CD14-positive monocyte (primary cell): ENCODE results near the gene PRKAG3. TPM values are rescaled to one million over a fixed set of nuclear protein-coding genes. Genes with fewer than 3 reads are reported as not detected.

Experiments used
- DNase-seq, 3 donors: peaks; one replicate each; pipeline ENCODE4 v3.0.0-alpha.2; 2011 to 2022
- H2AFZ ChIP-seq: 2 replicates; pipeline ENCODE4 v1.6.0; 2012; ENCODE audit warnings: mild to moderate bottlenecking, low read depth, low read length, inconsistent platforms; ENCODE audit not compliant: insufficient read depth, poor library complexity, severe bottlenecking
- H3K27ac ChIP-seq, 2 donors: 1 replicate in 1 of 2; 2 replicates in 1 of 2; pipeline ENCODE4 v1.5.1; 2012 to 2013; ENCODE audit warnings: low read length in 2 of 2, control low read depth in 1 of 2, inconsistent platforms in 1 of 2, low read depth in 1 of 2, mild to moderate bottlenecking in 1 of 2
- H3K27me3 ChIP-seq, 2 donors: one replicate each; pipeline versions ENCODE4 v1.6.0 to v1.6.1; 2011 to 2013; ENCODE audit warnings: low read length in 2 of 2; ENCODE audit not compliant: control insufficient read depth in 2 of 2, insufficient read depth in 2 of 2
- H3K36me3 ChIP-seq, 2 donors: replicated peaks in 1 of 2; 1 replicate in 1 of 2; 2 replicates in 1 of 2; pipeline versions ENCODE4 v1.5.1 to v1.6.1; 2012 to 2013; ENCODE audit warnings: low read length in 2 of 2, control low read depth in 1 of 2, inconsistent platforms in 1 of 2, mild to moderate bottlenecking in 1 of 2; ENCODE audit not compliant: insufficient read depth in 2 of 2, control insufficient read depth in 1 of 2
- H3K4me1 ChIP-seq, 2 donors: 1 replicate in 1 of 2; 2 replicates in 1 of 2; pipeline versions ENCODE4 v1.5.1 to v1.6.1; 2012 to 2013; ENCODE audit warnings: low read length in 2 of 2, control low read depth in 1 of 2, inconsistent platforms in 1 of 2, mild to moderate bottlenecking in 1 of 2, moderate library complexity in 1 of 2; ENCODE audit not compliant: insufficient read depth in 2 of 2, control insufficient read depth in 1 of 2
- H3K4me2 ChIP-seq: replicated peaks from 2 replicates; pipeline ENCODE3; 2012; ENCODE audit warnings: low read length, moderate library complexity, mild to moderate bottlenecking; ENCODE audit not compliant: poor library complexity, severe bottlenecking; ENCODE audit errors: extremely low read depth
- H3K4me3 ChIP-seq, 3 experiments: fragments of 200-600 bp in 1 of 3; sonication (generic) in 1 of 3; replicated peaks in 1 of 3; 1 replicate in 2 of 3; 2 replicates in 1 of 3; pipeline ENCODE4 v1.5.1; 2011 to 2013; ENCODE audit warnings: low read length in 3 of 3, mild to moderate bottlenecking in 3 of 3, control low read depth in 2 of 3, low read depth in 2 of 3, inconsistent platforms in 1 of 3, moderate library complexity in 1 of 3
- H3K79me2 ChIP-seq: 2 replicates; pipeline ENCODE4 v1.6.0; 2012; ENCODE audit warnings: mild to moderate bottlenecking, control low read depth, inconsistent platforms, low read length, moderate library complexity; ENCODE audit not compliant: insufficient read depth
- H3K9ac ChIP-seq: 2 replicates; pipeline ENCODE4 v1.6.0; 2017; ENCODE audit warnings: low read length, mild to moderate bottlenecking; ENCODE audit not compliant: insufficient read depth, poor library complexity, severe bottlenecking
- H3K9me3 ChIP-seq, 2 donors: replicated peaks in 1 of 2; 1 replicate in 1 of 2; 2 replicates in 1 of 2; pipeline versions ENCODE4 v1.5.1 to v1.6.1; 2012 to 2013; ENCODE audit warnings: low read length in 2 of 2, control low read depth in 1 of 2; ENCODE audit not compliant: control insufficient read depth in 1 of 2, insufficient read depth in 1 of 2
- H4K20me1 ChIP-seq: 2 replicates; pipeline ENCODE4 v1.6.0; 2012; ENCODE audit warnings: mild to moderate bottlenecking, low read length, control low read depth, moderate library complexity; ENCODE audit not compliant: insufficient read depth
- H3K27ac Mint-ChIP-seq, 7 donors: one replicate each; pipeline ENCODE4 v1.8.0; 2020; ENCODE audit warnings: mild to moderate bottlenecking in 7 of 7, mixed read lengths in 7 of 7, moderate library complexity in 6 of 7, inconsistent platforms in 2 of 7
- H3K27me3 Mint-ChIP-seq, 3 donors: one replicate each; pipeline ENCODE4 v1.8.0; 2021 to 2022; ENCODE audit warnings: low read depth in 3 of 3, mild to moderate bottlenecking in 3 of 3, mixed read lengths in 3 of 3, moderate library complexity in 3 of 3, inconsistent platforms in 1 of 3
- H3K36me3 Mint-ChIP-seq, 2 donors: one replicate each; pipeline ENCODE4 v1.8.0; 2020; ENCODE audit warnings: mixed read lengths in 2 of 2, inconsistent platforms in 1 of 2, mild to moderate bottlenecking in 1 of 2
- H3K4me1 Mint-ChIP-seq: one replicate; pipeline ENCODE4 v1.8.0; 2020; ENCODE audit warnings: mild to moderate bottlenecking, mixed read lengths
- H3K4me3 Mint-ChIP-seq, 2 donors: one replicate each; pipeline ENCODE4 v1.8.0; 2020; ENCODE audit warnings: mild to moderate bottlenecking in 2 of 2, mixed read lengths in 2 of 2, moderate library complexity in 1 of 2
- H3K9me3 Mint-ChIP-seq, 7 donors: one replicate each; pipeline ENCODE4 v1.8.0; 2020 to 2022; ENCODE audit warnings: mixed read lengths in 7 of 7, mild to moderate bottlenecking in 6 of 7, moderate library complexity in 6 of 7, inconsistent platforms in 2 of 7
- whole genome bisulfite sequencing: methylation state at CpG from one replicate; pipeline ENCODE4 v1.1.5; 2013; ENCODE audit warnings: missing lambda C conversion rate; ENCODE audit not compliant: insufficient coverage; 5-methylcytosine and 5-hydroxymethylcytosine counted together
- intact Hi-C, 2 donors: fragments of 100-400 bp; cut with micrococcal nuclease; formaldehyde crosslinking; loops; one replicate each; pipeline versions ENCODE4 v1.15.0 to v1.15.1; 2023
- polyA plus RNA-seq, 3 donors: library from polyadenylated mRNA; depleted of rRNA in 1 of 3; unstranded in 2 of 3; stranded (reverse) in 1 of 3; fragments of 300-500 nt in 2 of 3; fragments of >200 nt in 1 of 3; fragmentation: Illumina TruSeq in 2 of 3; gene quantifications; 1 replicate in 2 of 3; 2 replicates in 1 of 3; pipeline ENCODE4 v1.2.3, GENCODE V29; 2012 to 2021
- TF ChIP-seq, protein P1 (sequence below): fragments of 200-600 bp; IDR thresholded peaks from one replicate; pipeline ENCODE4 v1.8.0; 2022; ENCODE audit warnings: antibody characterized with exemption, mild to moderate bottlenecking

PRKAG3 gene
- polyA plus RNA-seq, 3 donors = not detected

- Mint-ChIP-seq H3K9me3 (peaks cover 0 to 27% (median 12%) of the 10 kb centered on the region in 7 donors), H3K27me3 (peaks cover 59 to 77% (median 69%) of the 10 kb centered on the region in 3 donors), H3K36me3 (peaks cover 2 to 4% of the 10 kb centered on the region in 2 donors), H3K4me3 (peak overlapping the region in 1 of 2 donors; percentile 75), H3K27ac (no peak overlapping the region), H3K4me1 (peaks cover 27% of the 10 kb centered on the region)
- Histone ChIP-seq H3K36me3 (no peaks in the 10 kb centered on the region), H3K9ac (no peak overlapping the region), H3K27ac (no peak overlapping the region), H3K79me2 (no peaks in the 10 kb centered on the region), H3K4me1 (peaks cover 8 to 29% of the 10 kb centered on the region in 2 donors), H3K4me2 (no peak overlapping the region), H3K9me3 (peaks cover 0 to 24% of the 10 kb centered on the region in 2 donors), H4K20me1 (no peaks in the 10 kb centered on the region), H3K27me3 (peaks cover 39 to 58% of the 10 kb centered on the region in 2 donors), H2AFZ (no peak overlapping the region), H3K4me3 (no peak overlapping the region)
- intact Hi-C loops = no loop called here
- DNase-seq = no peak
- TF ChIP-seq, protein P1, sequence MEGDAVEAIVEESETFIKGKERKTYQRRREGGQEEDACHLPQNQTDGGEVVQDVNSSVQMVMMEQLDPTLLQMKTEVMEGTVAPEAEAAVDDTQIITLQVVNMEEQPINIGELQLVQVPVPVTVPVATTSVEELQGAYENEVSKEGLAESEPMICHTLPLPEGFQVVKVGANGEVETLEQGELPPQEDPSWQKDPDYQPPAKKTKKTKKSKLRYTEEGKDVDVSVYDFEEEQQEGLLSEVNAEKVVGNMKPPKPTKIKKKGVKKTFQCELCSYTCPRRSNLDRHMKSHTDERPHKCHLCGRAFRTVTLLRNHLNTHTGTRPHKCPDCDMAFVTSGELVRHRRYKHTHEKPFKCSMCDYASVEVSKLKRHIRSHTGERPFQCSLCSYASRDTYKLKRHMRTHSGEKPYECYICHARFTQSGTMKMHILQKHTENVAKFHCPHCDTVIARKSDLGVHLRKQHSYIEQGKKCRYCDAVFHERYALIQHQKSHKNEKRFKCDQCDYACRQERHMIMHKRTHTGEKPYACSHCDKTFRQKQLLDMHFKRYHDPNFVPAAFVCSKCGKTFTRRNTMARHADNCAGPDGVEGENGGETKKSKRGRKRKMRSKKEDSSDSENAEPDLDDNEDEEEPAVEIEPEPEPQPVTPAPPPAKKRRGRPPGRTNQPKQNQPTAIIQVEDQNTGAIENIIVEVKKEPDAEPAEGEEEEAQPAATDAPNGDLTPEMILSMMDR = no peak
- WGBS = 82% methylated on average over 3 of the region's 3 CpGs
These were observed 31.5 kb upstream of the PRKAG3 start for GRCh38 chr2:218863021-218863520.

GRCh38 chr2:218861645-218862318 lies 30.2 kb upstream of the PRKAG3 start:
- H3K27ac Mint-ChIP-seq = no peak overlapping the region

More at GRCh38 chr2:218861645-218862318, 30.2 kb upstream of the PRKAG3 start:
- Mint-ChIP-seq H3K4me3 (peak overlapping the region in 1 of 2 donors; percentile 61), H3K9me3 (peaks cover 0 to 37% (median 12%) of the 10 kb centered on the region in 7 donors), H3K4me1 (peaks cover 19% of the 10 kb centered on the region), H3K36me3 (peaks cover 3 to 4% of the 10 kb centered on the region in 2 donors), H3K27me3 (peaks cover 72 to 87% (median 77%) of the 10 kb centered on the region in 3 donors)
- H3K4me1 ChIP-seq = peaks cover 8 to 22% of the 10 kb centered on the region in 2 donors
- no peaks in the 10 kb centered on the region for H3K36me3 ChIP-seq
- no peak overlapping the region for H3K27ac ChIP-seq
- peaks cover 50 to 70% of the 10 kb centered on the region in 2 donors for H3K27me3 ChIP-seq
- H3K4me2 ChIP-seq = no peak overlapping the region
- WGBS = 0% methylated on average over 1 of the region's 7 CpGs
- no peak overlapping the region for H3K9ac ChIP-seq
- H2AFZ ChIP-seq = no peak overlapping the region
- no peak for DNase-seq
- H3K4me3 ChIP-seq = no peak overlapping the region
- H3K9me3 ChIP-seq = peaks cover 0 to 32% of the 10 kb centered on the region in 2 donors
- H4K20me1 ChIP-seq = no peaks in the 10 kb centered on the region
- TF ChIP-seq, protein P1 = no peak
- intact Hi-C loops = no loop called here
- no peaks in the 10 kb centered on the region for H3K79me2 ChIP-seq
